OCI-LY1 (cell line): Measurements from ENCODE around the gene CTNND2.

Experiments
- H2AFZ ChIP-seq: fragments of 200-600 bp; sonication (generic), shearing (Covaris generic); 2 replicates; pipeline ENCODE4 v1.6.0; 2014; ENCODE audit warnings: antibody characterized with exemption, mild to moderate bottlenecking, low read length
- H3F3A ChIP-seq: fragments of 200-600 bp; sonication (generic), shearing (Covaris generic); 2 replicates; pipeline ENCODE4 v1.6.0; 2014; ENCODE audit warnings: mild to moderate bottlenecking, antibody characterized with exemption, low read length, moderate library complexity; ENCODE audit not compliant: insufficient read depth
- H3K27ac ChIP-seq: fragments of 200-600 bp; sonication (generic); 2 replicates; pipeline ENCODE4 v1.5.1; 2014; ENCODE audit warnings: low read length, mixed run types, mild to moderate bottlenecking, low read depth; ENCODE audit not compliant: poor library complexity, severe bottlenecking
- H3K27me3 ChIP-seq: fragments of 200-600 bp; sonication (generic); 2 replicates; pipeline ENCODE4 v1.6.0; 2014; ENCODE audit warnings: antibody characterized with exemption, mild to moderate bottlenecking, low read length, moderate library complexity; ENCODE audit not compliant: insufficient read depth
- H3K36me3 ChIP-seq: fragments of 200-600 bp; sonication (generic); 2 replicates; pipeline ENCODE4 v1.6.1; 2014; ENCODE audit warnings: mild to moderate bottlenecking, antibody characterized with exemption, low read length, moderate library complexity, mixed read lengths; ENCODE audit not compliant: insufficient read depth
- H3K4me1 ChIP-seq: fragments of 200-600 bp; sonication (generic); 2 replicates; pipeline ENCODE4 v1.5.1; 2014; ENCODE audit warnings: mild to moderate bottlenecking, low read length, moderate library complexity; ENCODE audit not compliant: insufficient read depth, severe bottlenecking
- H3K4me2 ChIP-seq: fragments of 200-600 bp; sonication (generic), shearing (Covaris generic); 2 replicates; pipeline ENCODE4 v1.6.1; 2014; ENCODE audit warnings: low read length
- H3K4me3 ChIP-seq: fragments of 200-600 bp; sonication (generic); 2 replicates; pipeline ENCODE4 v1.5.1; 2014; ENCODE audit warnings: low read length, low read depth, mild to moderate bottlenecking, mixed read lengths; ENCODE audit not compliant: poor library complexity, severe bottlenecking
- H3K79me2 ChIP-seq: fragments of 200-600 bp; shearing (Covaris generic); 2 replicates; pipeline ENCODE4 v1.6.1; 2016; ENCODE audit warnings: mixed run types, low read length, mixed read lengths; ENCODE audit not compliant: insufficient read depth
- H3K9ac ChIP-seq: fragments of 200-600 bp; sonication (generic), shearing (Covaris generic); 2 replicates; pipeline ENCODE4 v1.6.1; 2014; ENCODE audit warnings: mild to moderate bottlenecking, low read length, mixed read lengths
- H3K9me2 ChIP-seq: fragments of 200-600 bp; sonication (generic), shearing (Covaris generic); 2 replicates; pipeline ENCODE4 v1.6.1; 2014; ENCODE audit warnings: low read depth, mild to moderate bottlenecking, low read length, mixed read lengths
- H3K9me3 ChIP-seq: fragments of 200-600 bp; shearing (Covaris generic); 2 replicates; pipeline ENCODE4 v1.6.1; 2014; ENCODE audit warnings: low read length, mixed read lengths
- H4K20me1 ChIP-seq: fragments of 200-600 bp; sonication (generic), shearing (Covaris generic); 2 replicates; pipeline ENCODE4 v1.6.0; 2016; ENCODE audit warnings: mild to moderate bottlenecking, low read length; ENCODE audit not compliant: insufficient read depth
- CTCF ChIP-seq: fragments of 200-600 bp; sonication (generic), shearing (Covaris generic); IDR thresholded peaks from 2 replicates; pipeline ENCODE4 v1.5.1; 2017; ENCODE audit warnings: mild to moderate bottlenecking, antibody characterized with exemption, low read length, moderate library complexity, mixed read lengths
- EZH2 ChIP-seq: fragments of 200-600 bp; sonication (generic), shearing (Covaris generic); IDR thresholded peaks from 2 replicates; pipeline ENCODE4 v1.8.0; 2017; ENCODE audit warnings: borderline replicate concordance, mixed run types, mild to moderate bottlenecking, antibody characterized with exemption, low read length, moderate library complexity, mixed read lengths

CTNND2 gene

GRCh38 chr5:11012295-11012694, 892.0 kb downstream of the CTNND2 start:
- no peaks in the 10 kb centered on the region for H3K79me2 ChIP-seq
- H3F3A ChIP-seq, result no peaks in the 10 kb centered on the region
- H3K4me2 ChIP-seq, result no peak overlapping the region
- no peak overlapping the region for H3K9ac ChIP-seq
- H3K27ac ChIP-seq, result no peak overlapping the region
- H4K20me1 ChIP-seq, result no peaks in the 10 kb centered on the region
- no peaks in the 10 kb centered on the region for H3K4me1 ChIP-seq
- H3K36me3 ChIP-seq, result no peaks in the 10 kb centered on the region
- no peaks in the 10 kb centered on the region for H3K9me2 ChIP-seq
- H3K9me3 ChIP-seq, result no peaks in the 10 kb centered on the region
- 0 out of 2 replicates have a peak, but pooled peaks cover 5% of the 10 kb centered on the region for H3K27me3 ChIP-seq
- no peak overlapping the region for H2AFZ ChIP-seq
- no peak overlapping the region for H3K4me3 ChIP-seq
- no peak for TF ChIP-seq CTCF
- TF ChIP-seq EZH2, result no peak

GRCh38 chr5:11010429-11011210, 893.6 kb downstream of the CTNND2 start:
- H3K27me3 ChIP-seq, result 0 out of 2 replicates have a peak, but pooled peaks cover 5% of the 10 kb centered on the region
- H3K4me3 ChIP-seq, result no peak overlapping the region
- no peaks in the 10 kb centered on the region for H3K9me2 ChIP-seq
- H3K36me3 ChIP-seq, result no peaks in the 10 kb centered on the region
- H3K27ac ChIP-seq, result no peak overlapping the region
- no peaks in the 10 kb centered on the region for H3K4me1 ChIP-seq
- no peak overlapping the region for H3K4me2 ChIP-seq
- H2AFZ ChIP-seq, result no peak overlapping the region
- H3K9me3 ChIP-seq, result no peaks in the 10 kb centered on the region
- H3K79me2 ChIP-seq, result no peaks in the 10 kb centered on the region
- H3K9ac ChIP-seq, result no peak overlapping the region
- H4K20me1 ChIP-seq, result no peaks in the 10 kb centered on the region
- H3F3A ChIP-seq, result no peaks in the 10 kb centered on the region
- TF ChIP-seq CTCF, result no peak
- no peak for TF ChIP-seq EZH2

- Histone ChIP-seq H3K27me3 (0 out of 2 replicates have a peak, but pooled peaks cover 5% of the 10 kb centered on the region), H2AFZ (no peak overlapping the region), H3K27ac (no peak overlapping the region), H3K9me3 (no peaks in the 10 kb centered on the region), H3K9me2 (no peaks in the 10 kb centered on the region), H3K4me1 (no peaks in the 10 kb centered on the region), H3K36me3 (no peaks in the 10 kb centered on the region), H4K20me1 (no peaks in the 10 kb centered on the region), H3K4me2 (no peak overlapping the region), H3F3A (no peaks in the 10 kb centered on the region), H3K9ac (no peak overlapping the region), H3K4me3 (no peak overlapping the region), H3K79me2 (no peaks in the 10 kb centered on the region)
- TF ChIP-seq EZH2 (no peak), CTCF (no peak)
These were observed 894.7 kb downstream of the CTNND2 start for GRCh38 chr5:11009576-11009975.
